Lower leg skin (tissue), 3 donors: ENCODE measurements around the gene ZNF483.

Experiments
- CTCF ChIP-seq, 3 donors: fragments of 450-650 bp; IDR thresholded peaks; one replicate each; pipeline ENCODE4 v1.5.1; 2016; ENCODE audit warnings: antibody characterized with exemption in 3 of 3, mild to moderate bottlenecking in 3 of 3, moderate library complexity in 2 of 3
- POLR2A ChIP-seq, 2 donors: fragments of 450-650 bp; IDR thresholded peaks; one replicate each; pipeline ENCODE4 v1.6.1; 2016 to 2017; ENCODE audit warnings: antibody characterized with exemption in 2 of 2, mild to moderate bottlenecking in 1 of 2, moderate library complexity in 1 of 2

DNA sequence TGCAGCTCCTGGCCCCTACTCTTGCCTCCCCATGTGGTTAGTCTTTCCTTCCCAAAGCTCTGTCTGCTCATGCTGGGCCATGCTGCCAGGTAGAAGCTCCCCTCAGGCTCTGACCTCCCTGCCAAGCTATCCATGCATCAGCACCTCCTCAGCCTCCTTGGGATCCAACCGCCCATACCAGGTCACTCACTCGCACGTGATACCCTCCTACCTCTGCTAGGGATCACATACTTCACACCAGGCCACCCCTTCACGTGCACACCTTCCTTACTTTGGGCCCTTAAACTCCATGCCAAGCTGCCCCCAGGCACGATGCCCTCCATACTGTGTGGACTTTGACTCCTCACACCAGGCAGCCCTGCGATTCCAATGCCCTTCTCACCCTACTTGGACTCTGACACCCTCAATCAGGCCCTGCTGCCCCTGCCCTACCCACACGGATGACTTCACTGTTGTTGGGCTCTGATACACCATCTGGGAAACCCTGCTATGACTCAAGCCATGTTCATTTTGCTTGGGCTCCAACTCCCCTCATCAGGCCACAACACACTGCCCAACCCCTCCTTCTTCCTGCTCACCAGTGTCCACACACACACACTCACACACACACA lies 34.1 kb downstream of the ZNF483 start:
- no peak for TF ChIP-seq CTCF (IDR thresholded peaks at IDR 0.05)
- TF ChIP-seq POLR2A (IDR thresholded peaks at IDR 0.05): no peak
